ENCODE measurements around the gene CLCN4.

GRCh38 chrX:10121787-10122186 lies 35.0 kb upstream of the CLCN4 start:
- TF ChIP-seq POLR2A (IDR thresholded peaks at IDR 0.05) = no peak
- TF ChIP-seq CTCF (IDR thresholded peaks at IDR 0.05) = no peak

Data from lower leg skin (tissue), 3 donors.